ENCODE data around the gene ADAMTS9. TPM values are rescaled to one million over a fixed set of nuclear protein-coding genes. Genes with fewer than 3 reads are reported as not detected.

Gene ADAMTS9
- polyA plus RNA-seq, 1 donor from 2014 or later = 0.32 TPM

DNA sequence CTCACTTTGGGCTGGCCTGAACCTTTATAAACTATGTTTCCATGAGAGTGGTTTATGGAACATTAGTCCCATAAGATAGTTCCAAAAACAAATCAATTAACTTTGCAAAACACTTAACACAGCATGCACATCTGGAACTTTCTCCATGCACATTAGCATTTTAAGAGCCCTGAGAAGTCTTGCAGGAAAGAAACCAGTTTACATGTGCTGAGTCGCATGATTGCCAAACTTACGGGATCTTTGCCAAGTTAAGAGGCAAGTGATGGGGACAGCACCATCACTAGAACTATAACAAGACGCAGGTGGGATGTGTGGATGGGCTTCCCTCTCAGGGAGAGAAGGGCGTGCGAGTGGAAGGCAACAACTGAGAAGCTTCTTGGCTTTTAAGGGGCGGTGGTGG lies 20.7 kb downstream of the ADAMTS9 start:
- H3K4me2 ChIP-seq (ENCODE audit: low read length) = no peak overlapping the region
- H3K36me3 ChIP-seq (ENCODE audit: insufficient read depth, low read length) = no peaks in the 10 kb centered on the region
- no peak overlapping the region for H3K4me3 ChIP-seq (ENCODE audit: low read length)
- H3K9me3 ChIP-seq (ENCODE audit: low read length) = no peaks in the 10 kb centered on the region
- no peaks in the 10 kb centered on the region for H4K20me1 ChIP-seq (ENCODE audit: insufficient read depth)
- H3K79me2 ChIP-seq (replicated peaks; ENCODE audit: insufficient read depth, low read length) = no peaks in the 10 kb centered on the region
- no peak overlapping the region for H3K9ac ChIP-seq (ENCODE audit: low read length)
- H3K27ac ChIP-seq (ENCODE audit: low read length) = no peak overlapping the region
- H3K9me2 ChIP-seq (ENCODE audit: insufficient read depth, low read length) = no peaks in the 10 kb centered on the region
- H3F3A ChIP-seq (ENCODE audit: insufficient read depth, low read length, poor library complexity, severe bottlenecking) = no peaks in the 10 kb centered on the region
- TF ChIP-seq EZH2 (IDR thresholded peaks at IDR 0.05; ENCODE audit: borderline replicate concordance, insufficient read depth, low read length, poor library complexity, severe bottlenecking) = no peak
- TF ChIP-seq, protein P1, sequence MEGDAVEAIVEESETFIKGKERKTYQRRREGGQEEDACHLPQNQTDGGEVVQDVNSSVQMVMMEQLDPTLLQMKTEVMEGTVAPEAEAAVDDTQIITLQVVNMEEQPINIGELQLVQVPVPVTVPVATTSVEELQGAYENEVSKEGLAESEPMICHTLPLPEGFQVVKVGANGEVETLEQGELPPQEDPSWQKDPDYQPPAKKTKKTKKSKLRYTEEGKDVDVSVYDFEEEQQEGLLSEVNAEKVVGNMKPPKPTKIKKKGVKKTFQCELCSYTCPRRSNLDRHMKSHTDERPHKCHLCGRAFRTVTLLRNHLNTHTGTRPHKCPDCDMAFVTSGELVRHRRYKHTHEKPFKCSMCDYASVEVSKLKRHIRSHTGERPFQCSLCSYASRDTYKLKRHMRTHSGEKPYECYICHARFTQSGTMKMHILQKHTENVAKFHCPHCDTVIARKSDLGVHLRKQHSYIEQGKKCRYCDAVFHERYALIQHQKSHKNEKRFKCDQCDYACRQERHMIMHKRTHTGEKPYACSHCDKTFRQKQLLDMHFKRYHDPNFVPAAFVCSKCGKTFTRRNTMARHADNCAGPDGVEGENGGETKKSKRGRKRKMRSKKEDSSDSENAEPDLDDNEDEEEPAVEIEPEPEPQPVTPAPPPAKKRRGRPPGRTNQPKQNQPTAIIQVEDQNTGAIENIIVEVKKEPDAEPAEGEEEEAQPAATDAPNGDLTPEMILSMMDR (IDR thresholded peaks at IDR 0.05; ENCODE audit: poor library complexity, severe bottlenecking) = no peak
- TF ChIP-seq EP300 (conservative IDR thresholded peaks at IDR 0.05; ENCODE audit: poor library complexity, severe bottlenecking) = no peak
- TF ChIP-seq REST (IDR thresholded peaks at IDR 0.05; ENCODE audit: borderline replicate concordance) = no peak
- no peak for TF ChIP-seq SMC3 (conservative IDR thresholded peaks at IDR 0.05; ENCODE audit: poor library complexity)
- no peak for TF ChIP-seq RAD21 (conservative IDR thresholded peaks at IDR 0.05)
- TF ChIP-seq MXI1 (conservative IDR thresholded peaks at IDR 0.05; ENCODE audit: poor library complexity, severe bottlenecking) = no peak
- no peak for TF ChIP-seq POLR2AphosphoS5 (IDR thresholded peaks at IDR 0.05)
- TF ChIP-seq TAF1 (IDR thresholded peaks at IDR 0.05; ENCODE audit: low read depth) = no peak
- no peaks in the 10 kb centered on the region for H3K27me3 ChIP-seq (ENCODE audit: insufficient read depth, low read depth, low read length)
- no peak overlapping the region for H2AFZ ChIP-seq (ENCODE audit: low read depth, low read length)

DNA sequence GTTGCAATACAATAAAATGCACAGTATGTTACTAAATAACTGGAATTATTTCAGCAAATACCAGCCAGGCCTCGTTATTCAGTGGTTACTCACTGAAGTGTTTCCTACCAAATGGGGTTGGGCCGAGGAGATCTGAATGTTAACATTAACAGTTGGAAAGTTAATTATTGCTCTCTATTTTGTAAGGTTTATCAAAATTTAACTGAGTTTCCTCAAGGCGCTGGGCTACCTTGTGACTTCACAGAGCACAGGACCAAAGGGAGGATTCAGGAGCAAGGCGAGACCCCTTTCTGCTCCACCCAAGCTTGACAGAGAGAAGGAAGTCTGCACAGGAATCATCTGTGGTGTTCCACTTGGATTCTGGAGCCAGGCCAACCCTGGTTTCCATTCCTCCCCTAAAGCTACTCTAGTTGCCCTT lies 21.6 kb downstream of the ADAMTS9 start:
- TF ChIP-seq POLR2AphosphoS5 (IDR thresholded peaks at IDR 0.05) (no peak), EP300 (conservative IDR thresholded peaks at IDR 0.05; ENCODE audit: poor library complexity, severe bottlenecking) (no peak), MXI1 (conservative IDR thresholded peaks at IDR 0.05; ENCODE audit: poor library complexity, severe bottlenecking) (no peak), SMC3 (conservative IDR thresholded peaks at IDR 0.05; ENCODE audit: poor library complexity) (no peak), RAD21 (conservative IDR thresholded peaks at IDR 0.05) (no peak), REST (IDR thresholded peaks at IDR 0.05; ENCODE audit: borderline replicate concordance) (no peak), TAF1 (IDR thresholded peaks at IDR 0.05; ENCODE audit: low read depth) (no peak), EZH2 (IDR thresholded peaks at IDR 0.05; ENCODE audit: borderline replicate concordance, insufficient read depth, low read length, poor library complexity, severe bottlenecking) (no peak)
- TF ChIP-seq, protein P1 (IDR thresholded peaks at IDR 0.05; ENCODE audit: poor library complexity, severe bottlenecking) = no peak
- H3K27me3 ChIP-seq (ENCODE audit: insufficient read depth, low read depth, low read length) = no peaks in the 10 kb centered on the region
- no peak overlapping the region for H2AFZ ChIP-seq (ENCODE audit: low read depth, low read length)
- no peaks in the 10 kb centered on the region for H3K9me3 ChIP-seq (ENCODE audit: low read length)
- no peaks in the 10 kb centered on the region for H3F3A ChIP-seq (ENCODE audit: insufficient read depth, low read length, poor library complexity, severe bottlenecking)
- H3K9me2 ChIP-seq (ENCODE audit: insufficient read depth, low read length) = no peaks in the 10 kb centered on the region
- no peak overlapping the region for H3K9ac ChIP-seq (ENCODE audit: low read length)
- no peak overlapping the region for H3K4me2 ChIP-seq (ENCODE audit: low read length)
- H3K79me2 ChIP-seq (replicated peaks; ENCODE audit: insufficient read depth, low read length) = no peaks in the 10 kb centered on the region
- H4K20me1 ChIP-seq (ENCODE audit: insufficient read depth) = no peaks in the 10 kb centered on the region
- H3K4me3 ChIP-seq (ENCODE audit: low read length) = no peak overlapping the region
- H3K27ac ChIP-seq (ENCODE audit: low read length) = no peak overlapping the region
- H3K36me3 ChIP-seq (ENCODE audit: insufficient read depth, low read length) = no peaks in the 10 kb centered on the region
